ENCODE data around the gene NEGR1.

- no peak for TF ChIP-seq EP300 (IDR thresholded peaks at IDR 0.05)
- no peak for TF ChIP-seq CTCF (IDR thresholded peaks at IDR 0.05)
Measured at GRCh38 chr1:72063364-72064044, 218.8 kb downstream of the NEGR1 start.

Data from ovary (tissue), 3 donors.